Measurements from ENCODE around the gene SMARCB1.

SMARCB1 gene

DNA sequence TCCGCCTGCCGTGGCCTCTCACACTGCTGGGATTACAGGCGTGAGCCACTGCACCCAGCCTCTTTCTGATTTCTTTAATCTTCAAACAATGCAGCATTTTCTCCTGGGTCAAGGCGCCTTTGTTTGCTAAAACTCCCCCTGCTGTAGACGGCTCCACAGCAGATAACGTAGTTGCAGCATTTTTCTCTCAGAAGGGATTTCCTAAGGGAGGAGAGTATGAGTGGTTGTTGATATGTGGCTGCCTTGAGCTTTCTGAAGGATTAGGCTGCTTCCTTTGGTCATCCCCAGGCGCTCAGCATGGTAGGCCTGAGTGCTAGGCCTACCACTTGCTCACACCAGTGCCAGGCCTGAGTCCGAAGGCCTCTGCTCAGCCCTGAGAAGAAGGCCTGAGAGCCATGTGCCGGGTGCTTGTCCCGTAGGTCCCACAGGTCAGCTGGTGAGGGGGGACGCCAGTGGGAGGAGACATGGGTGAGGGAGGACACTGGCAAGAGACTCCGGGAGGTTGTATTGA lies 18.1 kb downstream of the SMARCB1 start:
- DNase-seq, result no peak

DNA sequence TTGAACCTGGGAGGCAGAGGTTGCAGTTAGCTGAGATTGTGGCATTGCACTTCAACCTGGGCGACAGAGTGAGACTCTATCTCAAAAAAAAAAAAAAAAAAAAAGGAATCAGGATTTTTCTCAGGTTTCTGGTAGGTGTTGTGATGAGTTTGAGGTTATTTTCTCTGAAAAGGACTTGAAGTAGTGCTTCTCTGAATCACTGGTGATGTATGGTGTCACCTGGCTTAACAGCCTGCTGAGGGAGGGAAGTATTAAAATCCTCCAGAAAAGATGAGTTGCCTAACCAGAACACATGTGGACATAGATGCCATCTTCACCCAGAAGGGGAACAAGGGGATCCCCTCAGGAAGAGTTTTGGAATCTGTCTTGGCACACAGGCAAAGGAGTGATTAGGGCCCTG lies 20.1 kb downstream of the SMARCB1 start:
- no peak for DNase-seq

DNA sequence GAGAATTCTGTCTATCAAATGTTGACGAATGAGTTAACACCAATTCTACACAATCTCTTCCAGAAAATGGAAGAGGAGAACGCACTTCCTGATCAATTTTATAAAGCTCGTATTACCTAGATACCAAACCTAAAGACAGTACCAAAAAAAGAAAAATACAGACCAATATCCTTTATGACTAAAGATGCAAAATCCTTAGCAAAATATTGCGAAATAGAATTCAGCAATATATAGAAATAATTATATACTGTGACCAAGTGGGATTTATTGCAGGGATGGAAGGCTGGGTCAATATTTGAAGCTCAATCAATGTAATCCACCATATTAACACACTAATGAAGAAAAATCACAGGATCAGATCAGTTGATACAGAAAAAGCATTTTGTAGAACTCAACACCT lies 25.6 kb downstream of the SMARCB1 start:
- DNase-seq, result no peak

DNA sequence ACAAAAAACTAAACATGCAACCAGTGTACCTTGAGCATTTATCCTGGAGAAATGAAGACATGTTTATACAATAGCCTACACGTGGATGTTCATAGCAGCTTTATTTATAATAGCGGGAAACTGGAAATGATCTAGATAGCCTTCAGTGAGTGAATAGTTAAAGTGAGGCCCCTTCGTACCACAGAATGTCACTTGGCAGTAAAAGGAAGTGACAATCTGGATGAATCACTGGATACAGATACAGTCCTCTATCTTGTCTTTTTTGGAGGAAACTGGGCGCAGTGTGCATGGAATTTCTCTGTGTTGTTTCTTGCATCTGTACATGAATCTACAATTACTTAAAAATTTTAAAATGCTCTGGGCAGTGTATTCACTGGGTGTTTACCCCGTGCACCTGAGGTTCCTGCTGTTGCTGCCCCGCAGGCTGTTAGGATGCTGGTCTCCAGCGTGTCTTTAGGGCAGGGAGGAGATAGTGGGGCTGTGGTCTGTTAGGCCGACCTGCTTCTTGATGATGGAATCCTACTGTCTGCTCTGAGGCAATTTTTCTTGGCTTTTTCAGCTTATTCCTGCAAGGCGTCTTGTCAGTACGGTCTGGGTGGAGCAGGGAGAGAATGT lies 28.9 kb downstream of the SMARCB1 start:
- no peak for DNase-seq

DNA sequence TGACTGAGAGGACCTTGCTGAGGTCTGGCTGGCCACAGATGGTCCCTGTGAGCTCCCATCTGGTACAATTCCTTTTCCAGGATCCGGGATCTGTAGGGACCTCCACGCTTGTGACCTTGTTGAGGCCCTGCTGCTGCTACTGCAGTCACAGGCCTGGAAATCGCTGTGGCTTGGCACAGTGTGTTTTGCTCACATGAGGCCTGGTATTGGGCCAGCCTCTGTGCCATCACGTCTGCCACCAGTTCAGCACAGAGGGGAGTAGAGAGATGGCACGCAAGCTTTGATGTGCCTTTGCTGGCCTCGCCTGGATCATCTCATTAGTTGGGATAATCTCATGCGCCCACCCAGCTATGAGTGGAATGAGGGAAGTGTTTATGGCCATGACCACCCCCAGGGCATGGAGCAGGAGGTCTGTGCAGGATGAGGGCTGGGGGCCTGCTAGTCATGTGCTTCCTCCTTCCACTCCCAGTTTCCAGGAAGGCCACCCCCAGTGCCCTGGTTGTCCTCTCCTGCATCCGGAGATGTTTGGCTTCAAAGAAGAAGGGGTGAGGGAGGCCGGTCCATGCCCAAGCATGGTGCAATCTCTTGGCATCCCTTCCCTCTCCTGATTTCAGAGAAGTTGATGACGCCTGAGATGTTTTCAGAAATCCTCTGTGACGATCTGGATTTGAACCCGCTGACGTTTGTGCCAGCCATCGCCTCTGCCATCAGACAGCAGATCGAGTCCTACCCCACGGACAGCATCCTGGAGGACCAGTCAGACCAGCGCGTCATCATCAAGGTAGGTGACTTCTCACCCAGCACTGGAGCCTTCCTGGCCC lies 29.6 kb downstream of the SMARCB1 start:
- DNase-seq, result no peak

DNA sequence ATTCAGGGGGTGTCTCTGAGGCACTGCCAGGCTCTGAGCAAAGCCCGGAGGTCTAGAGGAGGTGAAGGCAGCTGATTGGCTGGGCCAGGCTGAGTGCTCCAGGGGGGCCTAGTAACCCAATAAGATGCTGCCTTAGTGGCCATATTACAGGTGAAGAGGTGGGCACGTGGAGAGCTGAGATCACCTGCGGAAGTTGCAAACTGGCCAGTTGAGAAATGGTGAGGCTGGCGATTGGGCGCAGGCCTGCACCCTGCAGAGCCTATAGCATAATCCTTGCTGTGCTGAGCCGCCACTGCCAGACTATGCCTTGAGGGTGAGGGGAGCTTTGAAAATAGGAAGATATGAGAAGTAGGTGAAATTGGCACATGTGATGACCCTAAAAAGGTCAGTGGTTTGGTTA lies 30.4 kb downstream of the SMARCB1 start:
- DNase-seq, result no peak

DNA sequence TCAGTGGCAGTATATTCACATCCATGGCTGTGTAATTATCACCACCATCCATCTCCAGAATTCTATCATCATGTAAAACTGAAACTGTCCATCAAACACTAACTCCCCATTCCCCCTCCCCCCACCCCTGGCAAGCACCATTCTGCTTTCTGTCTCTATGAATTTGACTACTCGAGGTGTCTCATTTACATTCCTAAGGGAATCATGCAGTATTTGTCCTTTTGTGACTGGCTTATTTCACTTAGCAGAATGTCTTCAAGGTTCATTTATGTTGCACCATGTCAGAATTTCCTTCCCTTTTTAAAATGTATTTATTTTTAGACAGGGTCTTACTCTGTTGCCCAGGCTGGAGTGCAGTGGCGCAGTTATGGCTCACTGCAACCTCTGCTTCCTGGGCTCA lies 31.8 kb downstream of the SMARCB1 start:
- no peak for DNase-seq

DNA sequence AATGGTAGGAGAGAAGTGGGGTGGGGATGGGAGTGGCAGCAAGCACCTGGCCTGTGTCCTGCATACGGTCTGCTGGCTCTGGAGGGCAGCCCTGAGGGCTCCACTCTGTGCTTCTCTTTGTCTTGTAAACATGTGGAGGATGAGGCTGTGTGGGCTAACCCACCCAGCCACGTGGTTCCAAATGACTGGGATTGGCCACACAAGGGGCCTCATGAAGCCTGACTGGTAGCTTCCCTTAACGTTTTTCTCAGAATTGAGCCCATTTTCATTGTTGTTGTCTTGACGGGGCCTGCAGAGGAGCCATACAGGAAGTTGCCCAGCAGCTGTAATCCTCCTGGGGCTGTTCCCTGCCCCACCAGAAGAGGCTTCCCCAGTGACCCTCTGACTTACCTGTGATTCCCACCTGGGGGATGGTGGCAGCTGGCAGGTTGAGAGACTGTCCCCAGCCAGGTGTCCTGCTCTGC lies 34.0 kb downstream of the SMARCB1 start:
- no peak for DNase-seq

DNA sequence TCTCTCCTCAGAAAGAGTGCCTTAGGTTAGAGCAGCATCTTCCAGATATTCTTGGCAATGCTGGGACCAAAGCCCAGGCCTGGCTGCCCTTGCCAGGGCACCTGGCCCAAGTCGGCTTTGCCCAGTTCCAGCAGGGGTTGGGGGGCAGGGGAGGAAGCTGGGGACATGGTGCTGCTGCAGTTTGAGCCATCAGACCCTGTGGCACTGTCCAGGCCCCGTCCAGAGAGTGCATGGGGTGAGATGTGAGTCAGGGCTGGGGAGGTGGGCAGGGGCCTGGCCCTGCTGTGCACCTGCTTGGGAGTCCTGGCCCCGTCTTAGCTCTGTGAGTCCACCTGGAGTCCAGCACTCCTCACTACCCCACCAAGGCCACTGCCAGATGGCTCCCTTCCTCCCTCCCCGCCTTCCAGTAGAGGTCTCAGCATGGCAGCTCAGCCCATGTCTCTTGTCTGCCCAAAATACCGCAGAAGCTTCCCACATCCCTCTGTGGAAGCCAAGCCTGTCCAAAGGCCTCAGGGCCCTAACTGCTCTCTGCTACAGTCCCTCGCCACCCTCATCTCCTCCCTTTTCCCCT lies 35.4 kb downstream of the SMARCB1 start:
- DNase-seq, result no peak

DNA sequence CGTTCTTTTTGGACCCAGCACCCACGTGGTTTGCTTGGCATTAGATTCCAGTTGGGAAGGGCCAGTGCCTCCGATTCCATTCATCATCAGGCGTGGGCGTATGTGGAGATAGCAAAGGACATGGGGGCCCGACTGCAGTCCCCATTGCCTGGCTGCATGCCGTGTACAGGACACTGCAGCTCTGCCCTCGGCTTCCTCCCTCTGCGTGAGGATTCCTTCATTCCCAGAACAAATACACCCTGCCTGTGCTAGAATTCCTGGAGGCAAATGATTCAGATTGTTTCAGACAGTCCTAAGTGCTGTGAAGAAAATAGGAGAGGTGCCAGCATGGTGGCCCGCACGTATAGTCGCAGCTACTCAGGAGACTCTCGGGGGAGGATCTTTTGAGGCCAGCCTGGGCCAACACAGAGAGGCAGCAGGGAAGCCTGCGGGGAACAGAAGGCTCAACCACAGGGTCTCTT lies 36.6 kb downstream of the SMARCB1 start:
- no peak for DNase-seq

DNA sequence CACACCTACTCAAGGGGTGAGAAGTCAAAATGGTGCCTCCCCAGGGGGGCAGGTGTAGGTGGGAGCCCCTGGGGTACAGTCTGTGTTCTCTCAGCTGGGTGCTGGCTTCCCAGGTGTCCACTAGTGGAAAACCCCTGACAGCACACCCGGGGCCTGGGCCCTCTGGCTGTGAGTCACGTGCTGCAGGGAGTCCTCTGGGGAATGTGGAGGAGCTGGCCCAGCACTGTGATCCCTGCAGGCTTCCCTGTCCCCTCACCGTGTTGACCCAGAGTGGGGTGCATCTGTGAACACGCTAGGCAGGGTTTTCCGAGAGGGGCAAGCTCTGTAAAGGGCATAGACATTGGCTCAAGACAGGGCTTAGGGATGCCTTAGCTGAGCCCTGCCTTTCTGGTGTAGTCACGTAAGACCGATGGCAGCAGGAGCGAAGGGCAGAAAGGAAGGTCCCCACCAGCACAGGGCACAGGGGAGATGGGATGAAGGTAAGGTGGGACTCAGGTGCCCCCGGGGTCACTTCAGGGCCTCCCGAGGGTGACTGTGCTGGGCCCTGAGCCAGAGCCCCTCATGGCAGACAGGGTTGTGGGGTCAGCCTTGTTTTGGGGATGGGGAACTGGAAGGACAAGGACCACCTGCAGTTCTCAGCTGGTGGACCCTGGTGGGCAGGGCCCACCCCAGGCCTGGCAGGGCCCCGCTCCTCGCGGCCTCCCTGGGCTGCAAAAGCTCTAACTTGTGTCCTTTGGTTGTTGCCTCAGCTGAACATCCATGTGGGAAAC lies 37.9 kb downstream of the SMARCB1 start:
- DNase-seq, result no peak

DNA sequence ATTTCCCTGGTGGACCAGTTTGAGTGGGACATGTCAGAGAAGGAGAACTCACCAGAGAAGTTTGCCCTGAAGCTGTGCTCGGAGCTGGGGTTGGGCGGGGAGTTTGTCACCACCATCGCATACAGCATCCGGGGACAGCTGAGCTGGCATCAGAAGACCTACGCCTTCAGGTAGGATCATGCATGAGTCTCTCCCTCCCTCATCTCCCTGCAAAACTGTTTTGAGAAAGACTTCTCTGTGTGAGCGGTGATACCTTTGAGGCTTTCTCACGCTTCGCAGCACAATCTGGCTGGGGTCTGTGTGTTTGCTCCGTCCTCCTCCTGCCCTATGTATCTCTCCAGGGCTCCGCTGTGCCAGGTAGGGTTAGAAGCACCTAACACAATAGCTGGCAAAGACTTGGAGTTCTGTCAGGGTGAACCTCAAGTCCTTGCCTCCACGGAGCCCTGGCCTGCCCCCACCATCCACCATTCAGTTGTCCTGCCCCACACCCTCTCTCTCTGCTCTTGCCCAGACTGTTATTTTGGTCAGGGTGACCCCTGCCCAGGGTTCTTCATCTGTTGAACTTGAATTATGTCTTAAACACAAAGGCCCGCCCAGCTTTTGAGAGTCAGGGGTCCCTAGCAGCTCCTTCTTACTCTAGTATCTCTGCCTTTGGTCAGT lies 38.6 kb downstream of the SMARCB1 start:
- no peak for DNase-seq

DNA sequence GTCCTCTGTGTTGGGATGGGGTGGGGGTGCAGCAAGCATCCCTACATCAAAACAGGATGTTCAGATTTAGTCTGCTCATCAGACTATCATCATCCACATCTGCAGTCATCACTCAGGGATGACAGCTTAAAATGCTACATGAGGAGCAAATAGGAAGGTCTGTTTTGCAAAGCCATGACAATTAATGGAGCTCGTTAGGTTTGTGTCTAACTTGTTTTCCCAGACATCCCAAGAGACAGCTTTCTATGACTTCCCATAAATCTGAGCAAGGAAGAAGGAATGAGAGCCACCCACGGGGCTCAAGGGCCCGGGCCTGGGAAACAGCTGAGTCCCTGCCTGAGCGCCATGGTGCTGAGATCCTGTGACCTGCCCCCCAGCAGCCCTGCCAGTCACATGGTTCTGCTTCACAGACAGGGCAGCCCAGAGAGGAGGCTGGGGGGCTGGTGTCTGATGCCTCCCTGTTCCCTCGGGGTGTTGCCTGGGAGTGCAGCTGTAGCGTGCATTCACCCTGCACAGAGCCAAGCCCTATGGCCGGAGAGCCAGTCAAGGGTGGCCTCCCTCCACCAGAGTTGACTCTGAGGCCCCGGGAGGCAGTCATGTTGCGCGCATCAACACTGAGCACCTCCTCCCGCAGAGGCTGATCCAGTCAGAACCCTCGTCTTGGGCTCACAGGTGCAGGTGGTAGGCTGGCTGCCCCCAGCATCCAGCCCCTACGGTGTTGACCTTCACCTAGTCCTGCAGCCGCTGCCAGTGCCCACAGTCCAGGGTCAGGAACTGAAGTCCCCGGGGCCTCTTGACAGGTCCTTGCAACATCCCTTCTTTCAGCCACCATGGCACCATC lies 40.0 kb downstream of the SMARCB1 start:
- no peak for DNase-seq

DNA sequence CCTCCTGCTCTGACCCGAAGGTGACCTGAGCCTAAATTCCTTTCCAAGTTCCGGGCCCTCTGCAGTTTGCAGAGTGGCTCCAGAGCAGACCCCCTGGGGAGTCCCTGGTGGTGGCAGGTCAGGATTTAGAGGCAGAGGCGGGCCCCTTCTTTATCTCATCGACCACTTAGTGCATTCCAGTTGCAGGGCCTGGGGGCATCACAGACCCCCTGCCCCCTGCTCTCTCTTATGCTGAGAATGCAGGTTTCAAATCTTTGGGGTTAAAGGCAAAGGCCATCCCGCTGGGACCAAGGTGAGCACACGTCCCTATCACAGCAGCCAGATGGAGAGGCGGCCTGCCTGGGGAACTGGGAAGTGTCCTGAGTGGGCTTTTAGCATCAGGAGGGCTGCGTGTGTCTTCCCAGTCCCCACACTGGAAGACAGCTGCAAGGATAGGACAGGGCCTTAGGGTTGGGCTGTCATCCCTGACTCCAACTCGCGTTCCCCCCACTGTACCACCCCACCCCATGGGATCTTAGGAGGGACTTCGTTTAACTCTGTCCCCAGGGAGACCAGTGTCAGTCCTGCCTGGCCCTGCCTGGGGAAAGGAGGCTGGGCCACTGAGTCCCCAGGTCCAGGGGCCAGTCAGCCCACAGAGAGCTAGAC lies 40.7 kb downstream of the SMARCB1 start:
- no peak for DNase-seq

DNA sequence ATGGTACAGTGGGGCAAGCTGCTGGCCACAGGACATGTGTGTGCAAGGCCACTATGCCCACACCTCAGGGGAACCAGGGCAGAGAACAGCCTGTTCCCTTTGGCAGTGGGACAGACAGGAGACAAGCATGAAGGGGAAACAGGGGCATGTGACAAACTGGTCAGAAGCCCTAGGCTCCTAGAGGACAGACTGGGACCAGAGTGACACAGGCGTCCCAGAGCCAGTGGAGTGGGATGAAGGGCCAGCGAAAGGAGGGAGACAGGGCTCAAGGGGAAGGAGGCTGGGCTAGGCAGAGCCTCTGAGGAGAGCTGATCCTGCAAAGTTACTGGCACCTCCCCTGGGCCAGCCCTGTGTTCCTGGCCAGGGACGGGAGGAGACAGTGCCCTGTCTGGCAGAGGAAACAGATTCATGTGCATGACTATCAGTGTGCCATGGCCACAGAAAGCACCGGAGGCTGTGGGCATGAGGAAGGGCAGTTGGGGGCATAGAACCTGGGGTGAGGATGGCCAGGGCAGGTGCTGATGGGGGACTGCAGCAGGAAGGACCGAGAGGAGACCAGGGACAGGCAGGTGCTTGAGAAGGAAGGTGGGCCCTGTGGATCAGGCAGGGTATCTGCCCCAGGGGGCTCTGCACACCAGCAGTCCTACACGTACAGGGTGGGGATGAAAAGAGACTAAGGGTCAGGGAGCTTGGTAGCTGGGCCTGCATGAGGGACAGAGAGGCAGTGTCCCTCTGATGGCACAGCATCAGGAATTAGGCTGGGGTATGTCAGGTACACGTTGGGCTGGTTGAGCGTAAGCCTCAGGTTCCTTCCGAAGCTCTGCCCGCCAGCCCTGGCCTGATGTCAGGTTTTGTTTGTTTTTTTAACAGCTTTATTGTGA lies 42.3 kb downstream of the SMARCB1 start:
- no peak for DNase-seq

DNA sequence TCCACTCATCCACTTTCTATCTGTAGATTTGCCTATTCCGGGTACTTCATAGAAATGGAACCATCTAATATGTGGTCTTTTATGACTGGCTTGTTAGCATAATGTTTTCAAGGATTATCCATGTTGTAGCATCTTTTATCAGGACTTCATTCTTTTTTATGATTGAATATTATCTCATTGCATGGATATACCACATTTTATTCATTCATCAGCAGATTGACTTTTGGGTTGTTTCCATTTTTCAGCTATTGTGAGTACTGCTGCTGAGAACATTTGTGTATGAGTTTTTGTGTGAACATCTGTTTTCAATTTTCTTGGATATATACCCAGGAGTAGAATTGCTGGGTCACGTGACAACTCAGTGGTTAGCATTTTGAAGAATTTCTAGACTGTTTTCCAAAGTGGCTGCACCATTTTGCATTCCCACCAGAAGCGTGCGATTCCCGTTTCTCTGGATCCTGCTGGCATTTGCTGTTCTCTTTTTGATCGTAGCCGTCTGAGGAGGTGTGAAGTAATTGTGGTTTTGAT lies 43.1 kb downstream of the SMARCB1 start:
- DNase-seq, result no peak

DNA sequence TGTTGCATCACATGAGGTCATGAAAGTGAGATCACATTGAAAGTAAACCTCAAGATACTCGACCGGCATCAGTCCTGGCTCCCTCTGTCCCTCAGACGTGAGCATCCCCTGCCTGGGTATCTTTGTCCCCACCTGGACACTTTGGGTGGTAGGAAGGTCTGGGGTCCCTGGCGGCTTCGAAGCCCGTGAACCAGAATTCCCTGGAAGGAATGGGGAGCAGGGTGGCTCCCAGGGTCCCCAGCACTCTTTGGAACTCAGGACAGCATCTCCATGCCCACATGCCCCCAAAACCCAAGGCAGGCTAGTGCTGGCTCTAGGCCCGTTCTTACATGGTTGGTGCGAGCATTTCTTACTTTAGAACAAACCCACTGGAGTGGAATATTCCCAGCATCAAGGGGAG lies 44.5 kb downstream of the SMARCB1 start:
- DNase-seq, result no peak

DNA sequence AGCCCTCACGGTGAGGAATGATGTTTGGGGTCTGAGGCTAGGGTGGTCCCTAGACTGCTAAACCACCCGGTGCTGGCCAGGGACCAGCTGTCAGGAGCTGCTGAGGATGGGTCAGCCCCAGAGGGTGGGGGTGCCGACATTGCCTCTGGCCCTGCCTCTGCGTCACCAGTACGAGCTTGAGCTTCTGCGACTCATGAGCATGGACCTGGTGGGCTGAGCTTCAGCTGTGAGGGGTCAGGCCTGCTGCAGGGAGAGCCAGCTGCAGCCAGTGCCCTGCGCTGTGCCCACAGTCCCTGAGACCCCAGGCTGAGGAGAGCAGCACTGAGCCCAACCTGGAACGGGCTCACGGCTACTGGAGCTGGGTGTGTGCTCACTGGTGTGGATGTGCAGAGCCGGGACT lies 45.0 kb downstream of the SMARCB1 start:
- no peak for DNase-seq

DNA sequence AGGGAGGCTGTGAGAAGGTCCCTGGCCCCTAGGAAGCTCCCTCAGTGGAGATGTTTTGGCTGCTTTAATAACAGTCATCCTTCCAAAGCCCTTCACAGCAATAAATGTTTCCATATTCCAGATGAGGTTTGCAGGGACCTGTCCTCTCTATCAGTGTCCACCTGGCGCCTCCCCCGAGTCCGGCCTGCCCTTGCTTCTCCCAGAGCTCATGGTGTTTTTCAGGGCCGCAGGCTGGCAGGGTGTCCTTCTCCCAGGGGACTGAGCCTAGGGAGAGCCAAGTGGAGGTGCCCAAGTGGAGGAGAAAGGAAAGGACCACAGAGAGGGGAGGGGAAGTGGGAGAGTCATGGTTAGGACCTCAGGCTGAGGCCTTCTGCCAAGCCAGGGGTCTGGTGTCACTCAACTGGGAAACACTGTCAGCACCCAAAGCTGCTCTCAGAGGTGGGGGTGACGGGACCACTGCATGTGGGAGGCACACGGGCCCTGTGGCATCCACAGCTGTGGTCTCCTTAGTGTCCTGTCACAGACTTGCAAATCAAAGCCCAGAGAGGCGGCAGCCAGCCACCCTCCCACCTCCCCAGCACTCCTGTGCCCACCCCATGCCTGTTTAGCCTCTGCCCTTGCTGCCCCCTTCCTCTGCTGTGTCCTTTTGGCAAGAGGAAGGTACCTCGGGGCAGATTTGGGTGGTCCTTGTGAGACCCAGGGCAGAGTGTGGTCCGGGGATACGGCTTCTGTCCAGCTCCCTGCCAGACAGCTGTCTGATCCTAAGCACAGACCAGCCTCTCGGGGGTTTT lies 45.7 kb downstream of the SMARCB1 start:
- DNase-seq, result no peak

Measured in NCI-H1105 (cell line).